Lung (tissue), 12 donors: ENCODE measurements around the gene LPGAT1. TPM values are rescaled to one million over a fixed set of nuclear protein-coding genes. Genes with fewer than 3 reads are reported as not detected.

Experiments
- ATAC-seq: fragments of 200-7000 bp; cut with Tn5 transposase; one replicate; pipeline ENCODE4 v1.9.1; 2020; ENCODE audit warnings: moderate number of reproducible peaks; ENCODE audit not compliant: insufficient read depth, low FRiP score
- DNase-seq, 3 donors: peaks; one replicate each; pipeline ENCODE4 v3.0.0-alpha.2; 2013 to 2017
- H3K27ac ChIP-seq, 2 donors: one replicate each; pipeline ENCODE4 v1.5.1; 2013; ENCODE audit warnings: mild to moderate bottlenecking in 2 of 2, moderate library complexity in 2 of 2, control low read depth in 1 of 2, inconsistent platforms in 1 of 2, low read depth in 1 of 2, low read length in 1 of 2
- H3K27me3 ChIP-seq, 3 donors: one replicate each; pipeline ENCODE4 v1.5.1; 2013; ENCODE audit warnings: low read length in 2 of 3; ENCODE audit not compliant: control insufficient read depth in 3 of 3, insufficient read depth in 3 of 3
- H3K36me3 ChIP-seq, 4 donors: one replicate each; pipeline ENCODE4 v1.5.1; 2013; ENCODE audit warnings: low read length in 4 of 4, mild to moderate bottlenecking in 1 of 4, moderate library complexity in 1 of 4; ENCODE audit not compliant: control insufficient read depth in 4 of 4, insufficient read depth in 4 of 4
- H3K4me1 ChIP-seq, 5 donors: one replicate each; pipeline ENCODE4 v1.5.1; 2013; ENCODE audit warnings: low read length in 5 of 5, mild to moderate bottlenecking in 2 of 5, moderate library complexity in 1 of 5; ENCODE audit not compliant: control insufficient read depth in 5 of 5, insufficient read depth in 5 of 5
- H3K4me3 ChIP-seq: one replicate; pipeline ENCODE4 v1.5.1; 2013; ENCODE audit warnings: mild to moderate bottlenecking, control low read depth, moderate library complexity
- H3K9ac ChIP-seq, 2 donors: one replicate each; pipeline ENCODE4 v1.5.1; 2013; ENCODE audit warnings: low read length in 2 of 2, control low read depth in 1 of 2; ENCODE audit not compliant: insufficient read depth in 1 of 2
- H3K9me3 ChIP-seq, 4 donors: one replicate each; pipeline ENCODE4 v1.5.1; 2013; ENCODE audit warnings: low read length in 3 of 4, mild to moderate bottlenecking in 1 of 4, moderate library complexity in 1 of 4; ENCODE audit not compliant: control insufficient read depth in 4 of 4, insufficient read depth in 3 of 4
- CTCF ChIP-seq: IDR thresholded peaks from 2 replicates; pipeline ENCODE4 v1.5.1; 2012; ENCODE audit warnings: mild to moderate bottlenecking; ENCODE audit errors: control extremely low read depth, extremely low read depth
- WGBS, 2 donors: extraction: QIAGEN DNeasy Blood & Tissue Kit; methylation state at CpG; one replicate each; pipeline ENCODE4 v1.1.7; 2013; 5-methylcytosine and 5-hydroxymethylcytosine counted together
- polyA plus RNA-seq, 2 donors: library from polyadenylated mRNA; stranded (reverse); fragments of 200-250 nt; gene quantifications; one replicate each; pipeline ENCODE4 v1.2.1, GENCODE V29; 2013
- total RNA-seq, 2 donors: library from RNA; depleted of rRNA in 1 of 2; stranded (reverse); fragments of >200 nt in 1 of 2; gene quantifications; one replicate each; pipeline ENCODE4 v1.2.1, GENCODE V29; 2014 to 2021
- donor health status: control.
- donor health status: control.
- donor health status: Bipolar disorder and iron deficiency.
- donor health status: healthy.
- donor health status: DM: yes; HTN: yes; CAD: no.

The LPGAT1 gene
- total and polyA plus RNA-seq, 4 donors: 4.9 to 41.9 (median 25.5) TPM

DNA sequence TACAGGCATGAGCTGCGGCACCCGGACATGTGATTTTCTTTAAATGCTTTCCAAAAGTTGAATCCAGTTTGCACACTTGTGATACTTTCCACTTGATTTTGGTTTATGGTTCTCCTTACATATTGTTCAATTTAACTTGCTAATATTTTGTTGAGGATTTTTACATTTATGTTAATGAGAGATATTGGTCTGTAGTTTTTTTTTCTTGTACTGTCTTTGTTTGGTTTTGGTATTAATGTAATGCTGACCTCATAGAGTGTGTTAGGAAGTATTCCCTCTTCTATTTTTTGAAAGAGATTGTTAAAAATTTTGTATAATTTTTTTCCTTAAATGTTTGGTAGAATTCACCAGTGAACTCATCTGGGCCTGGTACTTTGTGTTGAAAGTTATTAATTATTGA is 34.6 kb upstream of the LPGAT1 start:
- no peak for DNase-seq
- H3K4me1 ChIP-seq: no peaks in the 10 kb centered on the region
- no peak for TF ChIP-seq CTCF
- no peaks in the 10 kb centered on the region for H3K36me3 ChIP-seq
- no peak overlapping the region for H3K4me3 ChIP-seq
- H3K9me3 ChIP-seq: no peaks in the 10 kb centered on the region
- ATAC-seq: no peak
- 93 to 98% methylated on average over 2 of the region's 2 CpGs for WGBS, 2 donors
- no peak overlapping the region for H3K9ac ChIP-seq
- no peaks in the 10 kb centered on the region for H3K27me3 ChIP-seq
- H3K27ac ChIP-seq: no peak overlapping the region

- Histone ChIP-seq H3K36me3 (no peaks in the 10 kb centered on the region), H3K4me1 (no peaks in the 10 kb centered on the region), H3K27me3 (no peaks in the 10 kb centered on the region), H3K9ac (no peak overlapping the region), H3K9me3 (peaks cover 0 to 3% (median 0%) of the 10 kb centered on the region in 4 donors), H3K4me3 (no peak overlapping the region), H3K27ac (no peak overlapping the region)
- no peak for DNase-seq
- no peak for TF ChIP-seq CTCF
- no peak for ATAC-seq
- 77 to 81% methylated on average over 3 of the region's 3 CpGs for WGBS, 2 donors
These were observed 28.8 kb upstream of the LPGAT1 start for GRCh38 chr1:211859405-211859804.

GRCh38 chr1:211851174-211851573 is 20.6 kb upstream of the LPGAT1 start:
- Histone ChIP-seq H3K36me3 (no peaks in the 10 kb centered on the region), H3K27ac (no peak overlapping the region), H3K4me1 (no peaks in the 10 kb centered on the region), H3K4me3 (no peak overlapping the region), H3K9me3 (no peaks in the 10 kb centered on the region), H3K9ac (no peak overlapping the region), H3K27me3 (peaks cover 0 to 2% (median 0%) of the 10 kb centered on the region in 3 donors)
- 56 to 57% methylated on average over 3 of the region's 3 CpGs for WGBS, 2 donors
- DNase-seq (no peak), ATAC-seq (no peak)
- TF ChIP-seq CTCF: no peak

DNA sequence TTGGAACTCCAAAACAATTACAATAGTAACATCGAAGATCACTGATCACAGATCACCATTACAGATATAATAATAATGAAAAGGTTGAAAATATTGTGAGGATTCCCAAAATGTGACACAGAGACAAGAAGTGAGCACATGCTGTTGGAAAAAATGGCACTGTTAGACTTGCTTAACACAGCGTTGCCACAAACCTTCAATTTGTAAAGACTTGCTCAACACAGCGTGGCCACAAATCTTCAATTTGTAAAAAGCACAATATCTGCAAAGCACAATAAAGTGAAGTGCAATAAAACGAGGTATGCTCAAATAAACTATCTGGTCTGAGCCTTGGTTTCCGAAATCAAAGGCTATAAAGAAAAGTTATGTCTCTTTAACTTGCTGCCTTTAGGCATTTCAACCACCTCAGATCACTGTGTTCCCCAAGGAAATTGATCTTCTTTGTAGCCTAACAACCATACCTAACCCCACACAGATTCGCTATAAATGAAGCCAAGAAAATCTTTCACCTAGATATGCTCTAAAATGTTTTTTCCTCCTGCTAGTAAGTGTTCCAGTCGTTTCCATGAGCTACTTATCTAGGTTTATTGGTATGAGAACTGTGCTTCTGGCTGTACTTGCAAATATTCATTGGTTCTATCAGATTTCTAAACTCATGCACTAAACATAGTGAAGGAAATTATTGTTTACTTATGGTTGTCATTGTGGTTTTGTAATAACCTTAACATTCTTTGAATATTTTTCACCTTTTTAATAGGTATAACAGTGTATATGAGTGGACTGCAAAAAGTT is 13.1 kb upstream of the LPGAT1 start:
- Histone ChIP-seq H3K4me3 (no peak overlapping the region), H3K27ac (no peak overlapping the region), H3K9ac (no peak overlapping the region), H3K9me3 (no peaks in the 10 kb centered on the region), H3K4me1 (no peaks in the 10 kb centered on the region), H3K36me3 (no peaks in the 10 kb centered on the region), H3K27me3 (peaks cover 0 to 3% (median 0%) of the 10 kb centered on the region in 3 donors)
- ATAC-seq (peak; percentile 19), DNase-seq (no peak)
- TF ChIP-seq CTCF: no peak
- WGBS, 2 donors: 70 to 76% methylated on average over 7 of the region's 7 CpGs
